Gastrocnemius medialis (tissue), 4 donors: ENCODE data around the gene RNGTT.

Experiments used
- POLR2A ChIP-seq, 2 donors: fragments of 450-650 bp; IDR thresholded peaks; one replicate each; pipeline ENCODE4 v1.6.1; 2017; ENCODE audit warnings: antibody characterized with exemption in 2 of 2, mild to moderate bottlenecking in 2 of 2, moderate library complexity in 2 of 2
- TF ChIP-seq, protein P1 (sequence below), 5 experiments: fragments of 450-650 bp in 3 of 5; fragments of 200-600 bp in 2 of 5; sonication (generic) in 2 of 5; IDR thresholded peaks in 4 of 5; conservative IDR thresholded peaks in 1 of 5; 1 replicate in 4 of 5; 2 replicates in 1 of 5; pipeline ENCODE4 v1.5.1; 2016 to 2019; ENCODE audit warnings: antibody characterized with exemption in 5 of 5, mild to moderate bottlenecking in 3 of 5, moderate library complexity in 3 of 5

DNA sequence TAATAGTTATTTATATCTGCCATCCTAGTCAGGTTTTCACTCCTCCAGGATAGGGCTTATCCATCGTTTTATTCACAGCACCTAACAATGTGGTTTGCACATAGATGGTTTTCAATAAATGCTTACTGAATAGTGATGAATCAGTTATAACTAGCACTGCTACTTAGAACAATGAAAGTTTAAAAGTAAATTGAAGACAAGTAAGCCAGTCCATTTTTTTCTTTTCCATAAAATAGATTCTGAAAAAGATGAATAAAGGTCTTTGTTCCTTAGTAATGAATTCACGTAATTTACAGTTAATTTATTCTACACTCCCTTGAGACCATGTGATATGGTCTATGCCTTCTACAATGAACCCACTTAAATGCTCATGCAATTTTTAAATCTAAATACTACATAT lies 212.5 kb downstream of the RNGTT start:
- TF ChIP-seq, protein P1, sequence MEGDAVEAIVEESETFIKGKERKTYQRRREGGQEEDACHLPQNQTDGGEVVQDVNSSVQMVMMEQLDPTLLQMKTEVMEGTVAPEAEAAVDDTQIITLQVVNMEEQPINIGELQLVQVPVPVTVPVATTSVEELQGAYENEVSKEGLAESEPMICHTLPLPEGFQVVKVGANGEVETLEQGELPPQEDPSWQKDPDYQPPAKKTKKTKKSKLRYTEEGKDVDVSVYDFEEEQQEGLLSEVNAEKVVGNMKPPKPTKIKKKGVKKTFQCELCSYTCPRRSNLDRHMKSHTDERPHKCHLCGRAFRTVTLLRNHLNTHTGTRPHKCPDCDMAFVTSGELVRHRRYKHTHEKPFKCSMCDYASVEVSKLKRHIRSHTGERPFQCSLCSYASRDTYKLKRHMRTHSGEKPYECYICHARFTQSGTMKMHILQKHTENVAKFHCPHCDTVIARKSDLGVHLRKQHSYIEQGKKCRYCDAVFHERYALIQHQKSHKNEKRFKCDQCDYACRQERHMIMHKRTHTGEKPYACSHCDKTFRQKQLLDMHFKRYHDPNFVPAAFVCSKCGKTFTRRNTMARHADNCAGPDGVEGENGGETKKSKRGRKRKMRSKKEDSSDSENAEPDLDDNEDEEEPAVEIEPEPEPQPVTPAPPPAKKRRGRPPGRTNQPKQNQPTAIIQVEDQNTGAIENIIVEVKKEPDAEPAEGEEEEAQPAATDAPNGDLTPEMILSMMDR (IDR thresholded peaks at IDR 0.05 in 4 of 5, conservative IDR thresholded peaks at IDR 0.05 in 1 of 5): no peak
- TF ChIP-seq POLR2A (IDR thresholded peaks at IDR 0.05): no peak
